Measurements from ENCODE around the gene DRC7.
"Not testable (repeated sequence)": the region's sequence is repeated elsewhere in the genome, so short reads cannot be mapped to it uniquely, and the experiment has no call there.

Gene DRC7

GRCh38 chr16:57713596-57713995 lies 19.0 kb downstream of the DRC7 start:
- no peak for DNase-seq (ENCODE audit: low read depth in 2 of 2)

- DNase-seq (ENCODE audit: low read depth in 2 of 2): no peak
Measured at GRCh38 chr16:57714047-57714446, 19.4 kb downstream of the DRC7 start.

GRCh38 chr16:57720142-57720575 lies 25.6 kb downstream of the DRC7 start:
- DNase-seq (ENCODE audit: low read depth in 2 of 2): no peak

GRCh38 chr16:57721356-57722209 lies 27.0 kb downstream of the DRC7 start:
- DNase-seq (ENCODE audit: low read depth in 2 of 2): no peak

- no peak for DNase-seq (ENCODE audit: low read depth in 2 of 2)
Measured at GRCh38 chr16:57722210-57722499, 27.5 kb downstream of the DRC7 start.

- no peak for DNase-seq (ENCODE audit: low read depth in 2 of 2)
Measured at GRCh38 chr16:57722651-57723050, 28.0 kb downstream of the DRC7 start.

- DNase-seq (ENCODE audit: low read depth in 2 of 2): no peak
Measured at GRCh38 chr16:57723170-57723569, 28.6 kb downstream of the DRC7 start.

GRCh38 chr16:57724531-57724930 lies 29.9 kb downstream of the DRC7 start:
- DNase-seq (ENCODE audit: low read depth in 2 of 2): no peak

- DNase-seq (ENCODE audit: low read depth in 2 of 2): no peak
Measured at GRCh38 chr16:57725151-57725550, 30.5 kb downstream of the DRC7 start.

- DNase-seq (ENCODE audit: low read depth in 2 of 2): no peak
Measured at GRCh38 chr16:57725554-57725953, 30.9 kb downstream of the DRC7 start.

GRCh38 chr16:57725976-57726375 lies 31.4 kb downstream of the DRC7 start:
- no peak for DNase-seq (ENCODE audit: low read depth in 2 of 2)

GRCh38 chr16:57726433-57726947 lies 31.9 kb downstream of the DRC7 start:
- DNase-seq (ENCODE audit: low read depth in 2 of 2): no peak

- no peak for DNase-seq (ENCODE audit: low read depth in 2 of 2)
Measured at GRCh38 chr16:57727610-57728009, 33.0 kb downstream of the DRC7 start.

GRCh38 chr16:57728336-57729181 lies 34.0 kb downstream of the DRC7 start:
- DNase-seq (ENCODE audit: low read depth in 2 of 2): no peak

GRCh38 chr16:57729182-57729484 lies 34.5 kb downstream of the DRC7 start:
- no peak for DNase-seq (ENCODE audit: low read depth in 2 of 2)

GRCh38 chr16:57729852-57730251 lies 35.2 kb downstream of the DRC7 start:
- not testable (repeated sequence) for DNase-seq (ENCODE audit: low read depth in 2 of 2)

GRCh38 chr16:57730771-57731730 lies 36.4 kb downstream of the DRC7 start:
- no peak for DNase-seq (ENCODE audit: low read depth in 2 of 2)

- DNase-seq (ENCODE audit: low read depth in 2 of 2): no peak
Measured at GRCh38 chr16:57732037-57732436, 37.4 kb downstream of the DRC7 start.

- no peak for DNase-seq (ENCODE audit: low read depth in 2 of 2)
Measured at GRCh38 chr16:57732714-57733113, 38.1 kb downstream of the DRC7 start.

GRCh38 chr16:57734308-57734924 lies 39.8 kb downstream of the DRC7 start:
- DNase-seq (ENCODE audit: low read depth in 2 of 2): no peak
